ENCODE results near the gene MRAS. TPM values are rescaled to one million over a fixed set of nuclear protein-coding genes. Genes with fewer than 3 reads are reported as not detected.
A peak's percentile ranks its signal among the peaks of the same experiment; 100 is the strongest.

The MRAS gene
- total RNA-seq, result 0.07 TPM in 1 of 2 replicates, not detected in the other

- Mint-ChIP-seq H3K27me3 (peaks cover 38% of the 10 kb centered on the region), H3K4me1 (peaks cover 6% of the 10 kb centered on the region), H3K4me3 (peak within 1 kb of the TSS; percentile 95), H3K9me3 (no peaks in the 10 kb centered on the region), H3K36me3 (ENCODE audit: low read depth) (peaks cover 2% of the 10 kb centered on the region), H3K27ac (peak within 1 kb of the TSS; percentile 64)
- intact Hi-C loops (cut with micrococcal nuclease), result loop anchor here (1.0 kb wide), 1 partner anchor 168 kb away; no protein-coding TSS in a partner anchor
- DNase-seq, result peak; percentile 72
These were observed at the start of gene MRAS for GRCh38 chr3:138347960-138348753. Gene MRAS, plus strand, starts transcription at chr3:138348579. Its CDS starts 24,305 bp downstream, at chr3:138372884.

GRCh38 chr3:138300647-138301046, 47.7 kb upstream of the MRAS start:
- Mint-ChIP-seq H3K27me3 (no peaks in the 10 kb centered on the region), H3K4me1 (peaks cover 13% of the 10 kb centered on the region), H3K36me3 (ENCODE audit: low read depth) (peaks cover 24% of the 10 kb centered on the region), H3K9me3 (no peaks in the 10 kb centered on the region), H3K27ac (no peak overlapping the region), H3K4me3 (no peak overlapping the region)
- no peak for DNase-seq
- intact Hi-C loops (cut with micrococcal nuclease), result no loop called here

GRCh38 chr3:138303474-138303873, 44.9 kb upstream of the MRAS start:
- no peak overlapping the region for H3K27ac Mint-ChIP-seq
- intact Hi-C loops (cut with micrococcal nuclease), result no loop called here
- no peaks in the 10 kb centered on the region for H3K4me1 Mint-ChIP-seq
- no peak for DNase-seq
- no peaks in the 10 kb centered on the region for H3K27me3 Mint-ChIP-seq
- H3K9me3 Mint-ChIP-seq, result peaks cover 14% of the 10 kb centered on the region
- no peak overlapping the region for H3K4me3 Mint-ChIP-seq
- peaks cover 17% of the 10 kb centered on the region for H3K36me3 Mint-ChIP-seq (ENCODE audit: low read depth)

- Mint-ChIP-seq H3K27ac (no peak overlapping the region), H3K4me3 (no peak overlapping the region), H3K4me1 (no peaks in the 10 kb centered on the region), H3K36me3 (ENCODE audit: low read depth) (peaks cover 8% of the 10 kb centered on the region), H3K27me3 (peaks cover 7% of the 10 kb centered on the region), H3K9me3 (peaks cover 23% of the 10 kb centered on the region)
- intact Hi-C loops (cut with micrococcal nuclease), result no loop called here
- no peak for DNase-seq
These were observed 40.5 kb upstream of the MRAS start for GRCh38 chr3:138307899-138308298.

GRCh38 chr3:138308783-138309182, 39.6 kb upstream of the MRAS start:
- DNase-seq, result no peak
- H3K4me1 Mint-ChIP-seq, result no peaks in the 10 kb centered on the region
- H3K9me3 Mint-ChIP-seq, result peaks cover 23% of the 10 kb centered on the region
- H3K27me3 Mint-ChIP-seq, result peaks cover 7% of the 10 kb centered on the region
- peaks cover 8% of the 10 kb centered on the region for H3K36me3 Mint-ChIP-seq (ENCODE audit: low read depth)
- no peak overlapping the region for H3K27ac Mint-ChIP-seq
- intact Hi-C loops (cut with micrococcal nuclease), result no loop called here
- no peak overlapping the region for H3K4me3 Mint-ChIP-seq

GRCh38 chr3:138310494-138310893, 37.9 kb upstream of the MRAS start:
- H3K27me3 Mint-ChIP-seq, result peaks cover 9% of the 10 kb centered on the region
- peaks cover 23% of the 10 kb centered on the region for H3K9me3 Mint-ChIP-seq
- H3K4me3 Mint-ChIP-seq, result no peak overlapping the region
- DNase-seq, result no peak
- H3K36me3 Mint-ChIP-seq (ENCODE audit: low read depth), result peaks cover 8% of the 10 kb centered on the region
- H3K27ac Mint-ChIP-seq, result no peak overlapping the region
- no peaks in the 10 kb centered on the region for H3K4me1 Mint-ChIP-seq
- intact Hi-C loops (cut with micrococcal nuclease), result no loop called here

GRCh38 chr3:138314751-138315150, 33.6 kb upstream of the MRAS start:
- intact Hi-C loops (cut with micrococcal nuclease), result no loop called here
- Mint-ChIP-seq H3K27me3 (peaks cover 9% of the 10 kb centered on the region), H3K4me1 (no peaks in the 10 kb centered on the region), H3K36me3 (ENCODE audit: low read depth) (no peaks in the 10 kb centered on the region), H3K4me3 (no peak overlapping the region), H3K9me3 (peaks cover 10% of the 10 kb centered on the region), H3K27ac (no peak overlapping the region)
- DNase-seq, result no peak

GRCh38 chr3:138317687-138318086, 30.7 kb upstream of the MRAS start:
- Mint-ChIP-seq H3K4me1 (peaks cover 7% of the 10 kb centered on the region), H3K27ac (no peak overlapping the region), H3K36me3 (ENCODE audit: low read depth) (no peaks in the 10 kb centered on the region), H3K9me3 (no peaks in the 10 kb centered on the region), H3K27me3 (peaks cover 2% of the 10 kb centered on the region), H3K4me3 (no peak overlapping the region)
- DNase-seq, result no peak
- intact Hi-C loops (cut with micrococcal nuclease), result no loop called here

GRCh38 chr3:138323971-138324370, 24.4 kb upstream of the MRAS start:
- Mint-ChIP-seq H3K36me3 (ENCODE audit: low read depth) (no peaks in the 10 kb centered on the region), H3K4me3 (no peak overlapping the region), H3K27me3 (no peaks in the 10 kb centered on the region), H3K27ac (no peak overlapping the region), H3K9me3 (no peaks in the 10 kb centered on the region), H3K4me1 (peaks cover 31% of the 10 kb centered on the region)
- DNase-seq, result no peak
- intact Hi-C loops (cut with micrococcal nuclease), result no loop called here

GRCh38 chr3:138325990-138326389, 22.4 kb upstream of the MRAS start:
- intact Hi-C loops (cut with micrococcal nuclease), result no loop called here
- H3K9me3 Mint-ChIP-seq, result no peaks in the 10 kb centered on the region
- no peak overlapping the region for H3K4me3 Mint-ChIP-seq
- peaks cover 34% of the 10 kb centered on the region for H3K4me1 Mint-ChIP-seq
- no peak overlapping the region for H3K27ac Mint-ChIP-seq
- no peaks in the 10 kb centered on the region for H3K36me3 Mint-ChIP-seq (ENCODE audit: low read depth)
- no peak for DNase-seq
- H3K27me3 Mint-ChIP-seq, result no peaks in the 10 kb centered on the region

GRCh38 chr3:138326866-138327595, 21.3 kb upstream of the MRAS start:
- Mint-ChIP-seq H3K4me3 (no peak overlapping the region), H3K27me3 (no peaks in the 10 kb centered on the region), H3K9me3 (no peaks in the 10 kb centered on the region), H3K27ac (no peak overlapping the region), H3K36me3 (ENCODE audit: low read depth) (no peaks in the 10 kb centered on the region), H3K4me1 (peaks cover 30% of the 10 kb centered on the region)
- DNase-seq, result no peak
- intact Hi-C loops (cut with micrococcal nuclease), result no loop called here

GRCh38 chr3:138327831-138328230, 20.5 kb upstream of the MRAS start:
- intact Hi-C loops (cut with micrococcal nuclease), result no loop called here
- H3K36me3 Mint-ChIP-seq (ENCODE audit: low read depth), result no peaks in the 10 kb centered on the region
- no peak overlapping the region for H3K4me3 Mint-ChIP-seq
- H3K4me1 Mint-ChIP-seq, result peaks cover 30% of the 10 kb centered on the region
- H3K27ac Mint-ChIP-seq, result no peak overlapping the region
- H3K27me3 Mint-ChIP-seq, result no peaks in the 10 kb centered on the region
- DNase-seq, result no peak
- no peaks in the 10 kb centered on the region for H3K9me3 Mint-ChIP-seq

GRCh38 chr3:138328341-138328740, 20.0 kb upstream of the MRAS start:
- DNase-seq, result no peak
- H3K36me3 Mint-ChIP-seq (ENCODE audit: low read depth), result no peaks in the 10 kb centered on the region
- H3K27ac Mint-ChIP-seq, result no peak overlapping the region
- H3K27me3 Mint-ChIP-seq, result no peaks in the 10 kb centered on the region
- intact Hi-C loops (cut with micrococcal nuclease), result no loop called here
- H3K9me3 Mint-ChIP-seq, result no peaks in the 10 kb centered on the region
- peaks cover 29% of the 10 kb centered on the region for H3K4me1 Mint-ChIP-seq
- H3K4me3 Mint-ChIP-seq, result peak overlapping the region; percentile 66
